H1 (cell line): ENCODE measurements around the gene OPRD1. TPM values are rescaled to one million over a fixed set of nuclear protein-coding genes. Genes with fewer than 3 reads are reported as not detected.

Experiments used
- CTCF ChIA-PET: fragments of 300-600 bp; sonication (Branson Sonifier 250); formaldehyde crosslinking; loops from one replicate; lab custom pipeline; 2021; ENCODE audit not compliant: partially characterized antibody; lab: Charles Lee
- POLR2A ChIA-PET: fragments of 300-600 bp; sonication (Branson Sonifier 250); formaldehyde crosslinking; loops from one replicate; lab custom pipeline; 2021; ENCODE audit warnings: inconsistent platforms; ENCODE audit not compliant: partially characterized antibody; lab: Charles Lee
- DNase-seq, 2 experiments: peaks; one replicate each; pipeline versions ENCODE4 v3.0.0 to v3.0.0-alpha.2; 2010 to 2022; ENCODE audit warnings: low spot score in 2 of 2, low read depth in 1 of 2, mixed read lengths in 1 of 2
- FAIRE-seq: peaks from 2 replicates; lab custom pipeline; 2011; peaks lifted over from hg19 to GRCh38; lab: Jason Lieb, UNC
- H2AFZ ChIP-seq: 2 replicates; pipeline ENCODE4 v1.8.1; 2012; ENCODE audit warnings: low read length, inconsistent platforms
- H2AK5ac ChIP-seq: 2 replicates; pipeline ENCODE4 v1.6.1; 2013; ENCODE audit warnings: low read depth, low read length
- H2BK120ac ChIP-seq: replicated peaks from 2 replicates; pipeline ENCODE3; 2013; ENCODE audit warnings: low read depth, low read length, inconsistent platforms
- H2BK12ac ChIP-seq: 2 replicates; pipeline ENCODE4 v1.6.1; 2013; ENCODE audit warnings: low read depth, low read length
- H2BK15ac ChIP-seq: 2 replicates; pipeline ENCODE4 v1.6.1; 2013; ENCODE audit warnings: low read length
- H2BK20ac ChIP-seq: 2 replicates; pipeline ENCODE4 v1.6.1; 2013; ENCODE audit warnings: low read length
- H2BK5ac ChIP-seq: 2 replicates; pipeline ENCODE4 v1.6.1; 2013; ENCODE audit warnings: low read depth, low read length
- H3K14ac ChIP-seq: 2 replicates; pipeline ENCODE4 v1.6.1; 2013; ENCODE audit warnings: inconsistent platforms; ENCODE audit not compliant: insufficient read length
- H3K18ac ChIP-seq: 2 replicates; pipeline ENCODE4 v1.6.1; 2013; ENCODE audit warnings: low read length; ENCODE audit errors: extremely low read depth
- H3K23ac ChIP-seq: 2 replicates; pipeline ENCODE4 v1.6.1; 2013; ENCODE audit warnings: inconsistent platforms; ENCODE audit not compliant: insufficient read length
- H3K23me2 ChIP-seq: 2 replicates; pipeline ENCODE4 v1.6.1; 2013; ENCODE audit warnings: low read depth, low read length
- H3K27ac ChIP-seq: 2 replicates; pipeline ENCODE4 v1.6.1; 2011; ENCODE audit warnings: low read depth, low read length, inconsistent platforms
- H3K27me3 ChIP-seq, 4 experiments: replicated peaks in 1 of 4; 1 replicate in 1 of 4; 2 replicates in 3 of 4; pipeline versions ENCODE4 v1.6.1 to v1.8.1; 2011 to 2013; ENCODE audit warnings: low read length in 3 of 4, mild to moderate bottlenecking in 3 of 4, inconsistent platforms in 2 of 4, mixed read lengths in 2 of 4, moderate library complexity in 1 of 4; ENCODE audit not compliant: control insufficient read depth in 3 of 4, insufficient read depth in 3 of 4; ENCODE audit errors: extremely low read depth in 1 of 4
- H3K36me3 ChIP-seq, 4 experiments: 2 replicates each; pipeline versions ENCODE4 v1.6.1 to v1.8.1; 2011 to 2013; ENCODE audit warnings: mild to moderate bottlenecking in 4 of 4, low read length in 3 of 4, moderate library complexity in 2 of 4, control low read depth in 1 of 4, inconsistent platforms in 1 of 4; ENCODE audit not compliant: insufficient read depth in 4 of 4, control insufficient read depth in 2 of 4
- H3K4ac ChIP-seq: replicated peaks from 2 replicates; pipeline ENCODE3; 2013; ENCODE audit warnings: low read length, low read depth, mixed read lengths, inconsistent platforms; ENCODE audit not compliant: insufficient read length
- H3K4me1 ChIP-seq, 4 experiments: replicated peaks in 1 of 4; 1 replicate in 1 of 4; 2 replicates in 3 of 4; pipeline versions ENCODE4 v1.6.1 to v1.8.1; 2011 to 2013; ENCODE audit warnings: low read length in 3 of 4, inconsistent platforms in 2 of 4, mixed read lengths in 1 of 4; ENCODE audit not compliant: insufficient read depth in 4 of 4, control insufficient read depth in 3 of 4
- H3K4me2 ChIP-seq, 2 experiments: 2 replicates each; pipeline versions ENCODE4 v1.6.1 to v1.8.1; 2011 to 2013; ENCODE audit warnings: low read depth in 2 of 2, low read length in 2 of 2, control low read depth in 1 of 2, inconsistent platforms in 1 of 2, mild to moderate bottlenecking in 1 of 2; ENCODE audit not compliant: insufficient read depth in 1 of 2
- H3K4me3 ChIP-seq, 4 experiments: fragments of 200-600, 300-600 bp in 1 of 4; sonication (generic), shearing (Covaris generic), sonication (Bioruptor Twin) in 1 of 4; 2 replicates each; pipeline versions ENCODE4 v1.5.1 to v1.8.1; 2011 to 2016; ENCODE audit warnings: low read length in 4 of 4, low read depth in 3 of 4, control low read depth in 2 of 4, inconsistent platforms in 2 of 4, mild to moderate bottlenecking in 2 of 4, mixed read lengths in 1 of 4, moderate library complexity in 1 of 4; ENCODE audit not compliant: insufficient read depth in 2 of 4; ENCODE audit errors: extremely low read depth in 1 of 4
- H3K56ac ChIP-seq: replicated peaks from 2 replicates; pipeline ENCODE3; 2013; ENCODE audit warnings: low read depth, mild to moderate bottlenecking, mixed read lengths, low read length, inconsistent platforms; ENCODE audit not compliant: insufficient read length
- H3K79me1 ChIP-seq: 2 replicates; pipeline ENCODE4 v1.6.1; 2013; ENCODE audit warnings: low read depth, low read length, control low read depth
- H3K79me2 ChIP-seq, 2 experiments: 2 replicates each; pipeline versions ENCODE4 v1.6.1 to v1.8.1; 2012 to 2013; ENCODE audit warnings: low read length in 2 of 2, mild to moderate bottlenecking in 2 of 2, inconsistent platforms in 1 of 2; ENCODE audit not compliant: insufficient read depth in 2 of 2, control insufficient read depth in 1 of 2
- H3K9ac ChIP-seq, 4 experiments: replicated peaks in 1 of 4; 1 replicate in 1 of 4; 2 replicates in 3 of 4; pipeline versions ENCODE4 v1.6.1 to v1.8.1; 2011 to 2013; ENCODE audit warnings: low read depth in 3 of 4, low read length in 3 of 4, control low read depth in 2 of 4, mild to moderate bottlenecking in 2 of 4, moderate library complexity in 2 of 4, inconsistent platforms in 1 of 4; ENCODE audit errors: extremely low read depth in 1 of 4
- H3K9me3 ChIP-seq, 2 experiments: 2 replicates each; pipeline versions ENCODE4 v1.6.1 to v1.8.1; 2012 to 2013; ENCODE audit warnings: mild to moderate bottlenecking in 2 of 2, moderate library complexity in 2 of 2, control low read depth in 1 of 2, inconsistent platforms in 1 of 2, low read depth in 1 of 2, low read length in 1 of 2, mixed read lengths in 1 of 2; ENCODE audit not compliant: insufficient read depth in 2 of 2
- H4K20me1 ChIP-seq, 2 experiments: replicated peaks in 1 of 2; 2 replicates each; pipeline versions ENCODE3 to v1.8.1; 2011 to 2013; ENCODE audit warnings: inconsistent platforms in 2 of 2, low read length in 2 of 2, mild to moderate bottlenecking in 1 of 2; ENCODE audit not compliant: insufficient read depth in 2 of 2, control insufficient read depth in 1 of 2
- H4K5ac ChIP-seq: 2 replicates; pipeline ENCODE4 v1.6.1; 2013; ENCODE audit warnings: low read length, low read depth, mixed read lengths, inconsistent platforms; ENCODE audit not compliant: insufficient read length
- H4K8ac ChIP-seq: 2 replicates; pipeline ENCODE4 v1.8.0; 2013; ENCODE audit warnings: mild to moderate bottlenecking, moderate library complexity, low read length, inconsistent platforms; ENCODE audit not compliant: insufficient read depth; ENCODE audit errors: extremely low read depth
- H4K91ac ChIP-seq: replicated peaks from 2 replicates; pipeline ENCODE3; 2013; ENCODE audit warnings: low read length, mixed read lengths, inconsistent platforms; ENCODE audit not compliant: insufficient read length
- BCL11A ChIP-seq, 2 experiments: IDR thresholded peaks; one replicate each; pipeline ENCODE4 v1.6.1; 2011; ENCODE audit warnings: low read depth in 2 of 2, low read length in 2 of 2, mild to moderate bottlenecking in 2 of 2
- CBX8 ChIP-seq: fragments of 300-800, 300-1000 bp; sonication (generic); IDR thresholded peaks from 2 replicates; pipeline ENCODE4 v1.7.1; 2016; ENCODE audit warnings: low read depth, low read length, borderline replicate concordance
- CTBP2 ChIP-seq: IDR thresholded peaks from 2 replicates; pipeline ENCODE4 v1.7.0; 2011; ENCODE audit warnings: borderline replicate concordance, mild to moderate bottlenecking, moderate library complexity, mixed read lengths, low read length; ENCODE audit not compliant: insufficient read depth, insufficient read length
- E2F6 ChIP-seq: IDR thresholded peaks from 2 replicates; pipeline ENCODE4 v1.6.1; 2012; ENCODE audit warnings: inconsistent platforms
- EGR1 ChIP-seq: IDR thresholded peaks from 2 replicates; pipeline ENCODE4 v1.6.1; 2011; ENCODE audit warnings: low read depth, low read length, borderline replicate concordance
- EP300 ChIP-seq, 2 experiments: IDR thresholded peaks; 1 replicate in 1 of 2; 2 replicates in 1 of 2; pipeline ENCODE4 v1.6.1; 2011 to 2012; ENCODE audit warnings: low read depth in 2 of 2, low read length in 2 of 2, mild to moderate bottlenecking in 2 of 2, borderline replicate concordance in 1 of 2, inconsistent platforms in 1 of 2, moderate library complexity in 1 of 2
- KDM5A ChIP-seq: fragments of 200-600 bp; IDR thresholded peaks from 2 replicates; pipeline ENCODE4 v1.7.1; 2012; ENCODE audit warnings: mild to moderate bottlenecking, low read length, inconsistent platforms, mixed read lengths
- SIRT6 ChIP-seq: IDR thresholded peaks from one replicate; pipeline ENCODE4 v1.7.1; 2012; ENCODE audit warnings: low read length, inconsistent platforms
- SIX5 ChIP-seq: IDR thresholded peaks from 2 replicates; pipeline ENCODE4 v1.6.1; 2011; ENCODE audit warnings: mild to moderate bottlenecking, low read depth, low read length
- SP2 ChIP-seq: IDR thresholded peaks from 2 replicates; pipeline ENCODE4 v1.6.1; 2012; ENCODE audit warnings: mild to moderate bottlenecking, low read length, inconsistent platforms
- SRF ChIP-seq: IDR thresholded peaks from 2 replicates; pipeline ENCODE4 v1.6.1; 2011; ENCODE audit warnings: mild to moderate bottlenecking, low read depth, low read length, moderate library complexity
- TAF7 ChIP-seq: optimal IDR thresholded peaks from 2 replicates; pipeline ENCODE3; 2011; ENCODE audit warnings: low read depth, mild to moderate bottlenecking, inconsistent platforms, low read length, moderate library complexity, borderline replicate concordance
- WGBS, 2 experiments: shearing (Covaris generic) in 1 of 2; methylation state at CpG; one replicate each; pipeline versions ENCODE4 v1.1.6 to v1.1.7; 2013 to 2015; ENCODE audit warnings: low lambda C conversion rate in 2 of 2, mixed read lengths in 2 of 2, inconsistent platforms in 1 of 2, low coverage in 1 of 2, missing lambda C conversion rate in 1 of 2; ENCODE audit not compliant: insufficient replicate concordance in 2 of 2, insufficient coverage in 1 of 2, insufficient read length in 1 of 2; ENCODE audit errors: extremely low coverage in 1 of 2, missing lambda C conversion rate in 1 of 2; 5-methylcytosine and 5-hydroxymethylcytosine counted together
- polyA plus RNA-seq, 7 experiments: library from polyadenylated mRNA; depleted of rRNA in 3 of 7; stranded (reverse) in 5 of 7; unstranded in 2 of 7; fragments of >200 nt in 5 of 7; fragments of 200-250 nt in 2 of 7; gene quantifications; 1 replicate in 5 of 7; 2 replicates in 1 of 7; 4 replicates in 1 of 7; pipeline versions ENCODE4 v1.2.1 to v1.2.3, GENCODE V29; 2011 to 2013; ENCODE audit warnings: missing spikeins in 2 of 7, mixed read lengths in 2 of 7
- total RNA-seq: library from RNA; stranded (reverse); fragmentation: NEBNext Ultra II Directional; extraction: Animal tissue kit (Norgen Biotek cat#: 25700); gene quantifications from 2 replicates; pipeline ENCODE4 v1.2.1, GENCODE V29; 2021

OPRD1 gene
- total and polyA plus RNA-seq, 2 of the 8 experiments (the other 6 are each of a cell fraction or from before 2014, with no cell fraction given) = 2.6 to 3.7 TPM

- H2BK120ac ChIP-seq = no peak overlapping the region
- H2BK5ac ChIP-seq = no peak overlapping the region
- TF ChIP-seq CBX8 (no peak), EGR1 (no peak), E2F6 (no peak), CTBP2 (no peak), SRF (no peak), TAF7 (no peak), SIRT6 (no peak), SP2 (no peak), EP300 (IDR thresholded peaks at IDR 0.05; ENCODE audit: borderline replicate concordance in 1 of 2, low read depth in 2 of 2, low read length in 2 of 2) (no peak), SIX5 (no peak), BCL11A (IDR thresholded peaks at IDR 0.05; ENCODE audit: low read depth in 2 of 2, low read length in 2 of 2) (no peak), KDM5A (no peak)
- no peak overlapping the region for H4K5ac ChIP-seq
- no peaks in the 10 kb centered on the region for H3K36me3 ChIP-seq
- POLR2A ChIA-PET = interaction anchor here (1.3 kb wide), 1 partner anchor 13 kb away, joined by 4 read pairs; the partner anchor contains the start of gene EPB41
- no peak overlapping the region for H2AK5ac ChIP-seq
- H4K91ac ChIP-seq = no peak overlapping the region
- no peak overlapping the region for H2BK12ac ChIP-seq
- no peaks in the 10 kb centered on the region for H3K79me2 ChIP-seq
- 95% methylated on average over 3 of the region's 3 CpGs; no CpG with 5 or more reads in 1 of the 2 experiments for WGBS, 2 experiments
- no peak for FAIRE-seq
- no peaks in the 10 kb centered on the region for H3K79me1 ChIP-seq
- H3K4me1 ChIP-seq = no peaks in the 10 kb centered on the region
- no peaks in the 10 kb centered on the region for H4K20me1 ChIP-seq
- H3K27ac ChIP-seq = no peak overlapping the region
- no peaks in the 10 kb centered on the region for H3K9me3 ChIP-seq
- H3K4me3 ChIP-seq = no peak overlapping the region
- no peaks in the 10 kb centered on the region for H3K23me2 ChIP-seq
- H3K18ac ChIP-seq = no peak overlapping the region
- H3K14ac ChIP-seq = no peak overlapping the region
- DNase-seq = no peak
- H3K56ac ChIP-seq = no peak overlapping the region
- no peak overlapping the region for H2BK20ac ChIP-seq
- no peaks in the 10 kb centered on the region for H3K27me3 ChIP-seq
- H3K4me2 ChIP-seq = no peak overlapping the region
- H3K9ac ChIP-seq = no peak overlapping the region
- CTCF ChIA-PET = interaction anchor here (0.8 to 3.6 kb wide), 6 partner anchors 12 to 297 kb away, joined by 3 to 10 read pairs (median 6); no protein-coding TSS in a partner anchor
- H4K8ac ChIP-seq = no peak overlapping the region
- no peak overlapping the region for H3K23ac ChIP-seq
- no peak overlapping the region for H2BK15ac ChIP-seq
- H3K4ac ChIP-seq = no peak overlapping the region
- no peak overlapping the region for H2AFZ ChIP-seq
Measured at GRCh38 chr1:28900562-28900961, 88.6 kb downstream of the OPRD1 start.
